GM12891 (cell line): Measurements from ENCODE around the gene ARSJ.

Experiments used
- DNase-seq: peaks from one replicate; pipeline ENCODE4 v3.0.0; 2011; ENCODE audit warnings: low spot score; ENCODE audit not compliant: insufficient read length
- FAIRE-seq: peaks from 2 replicates; lab custom pipeline; 2011; peaks lifted over from hg19 to GRCh38; lab: Jason Lieb, UNC
- PAX5 ChIP-seq: IDR thresholded peaks from 2 replicates; pipeline ENCODE4 v1.6.1; 2011; ENCODE audit warnings: low read length, moderate library complexity, mild to moderate bottlenecking; ENCODE audit not compliant: insufficient read depth, severe bottlenecking
- POLR2A ChIP-seq: IDR thresholded peaks from 2 replicates; pipeline ENCODE4 v1.6.1; 2011; ENCODE audit warnings: low read depth, low read length, control low read depth
- POLR2AphosphoS5 ChIP-seq: IDR thresholded peaks from 2 replicates; pipeline ENCODE4 v1.6.1; 2011; ENCODE audit warnings: low read depth, low read length, control low read depth
- POU2F2 ChIP-seq: IDR thresholded peaks from 2 replicates; pipeline ENCODE4 v1.6.1; 2011; ENCODE audit warnings: low read depth, mild to moderate bottlenecking, control low read depth, low read length, moderate library complexity
- SPI1 ChIP-seq: IDR thresholded peaks from 2 replicates; pipeline ENCODE4 v1.6.1; 2011; ENCODE audit warnings: low read depth, low read length, control low read depth
- TAF1 ChIP-seq: IDR thresholded peaks from 2 replicates; pipeline ENCODE4 v1.6.1; 2011; ENCODE audit warnings: low read depth, low read length, control low read depth

Gene ARSJ

DNA sequence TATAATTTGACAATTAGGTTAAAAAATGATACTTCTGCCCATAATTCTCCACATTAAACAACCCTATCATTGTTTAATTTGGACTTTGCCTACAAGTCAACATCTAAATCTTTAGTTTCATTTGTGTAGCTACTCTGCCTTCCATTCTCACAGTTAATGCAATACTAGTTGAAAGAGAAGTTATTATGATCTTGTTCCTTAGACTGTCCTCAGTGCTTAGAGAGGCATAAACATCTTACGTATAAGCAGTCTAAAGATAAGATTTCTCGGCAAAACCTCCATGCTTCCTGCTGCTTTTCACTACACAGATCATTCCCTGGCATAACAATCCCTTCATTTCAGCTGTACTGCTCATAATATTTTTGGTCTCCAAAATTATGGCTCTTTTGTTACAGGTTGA, 112.8 kb downstream of the ARSJ start:
- no peak for TF ChIP-seq TAF1
- no peak for TF ChIP-seq POU2F2
- no peak for TF ChIP-seq SPI1
- TF ChIP-seq POLR2AphosphoS5, result no peak
- TF ChIP-seq POLR2A, result no peak
- TF ChIP-seq PAX5, result no peak
- DNase-seq (no peak), FAIRE-seq (no peak)

DNA sequence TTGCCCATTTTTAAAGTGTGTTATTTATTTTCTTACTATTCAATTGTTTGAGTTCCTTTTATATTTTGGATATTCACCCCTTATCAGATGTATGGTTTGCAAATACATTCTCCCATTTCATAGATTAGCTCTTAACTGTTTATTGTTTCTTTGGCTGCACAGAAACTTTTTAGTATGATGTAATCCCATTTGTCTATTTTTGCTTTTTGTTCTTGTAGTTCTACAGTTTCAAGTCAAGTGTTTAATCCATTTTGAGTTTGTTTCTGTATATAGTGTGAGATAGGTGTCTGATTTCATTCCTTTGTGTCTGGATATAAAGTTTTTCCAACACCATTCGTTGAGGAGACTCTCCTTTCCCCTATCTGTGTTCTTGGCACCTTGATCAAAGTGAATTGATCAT, 120.5 kb downstream of the ARSJ start:
- FAIRE-seq (no peak), DNase-seq (no peak)
- TF ChIP-seq POLR2A (no peak), TAF1 (no peak), SPI1 (no peak), POLR2AphosphoS5 (no peak), PAX5 (no peak), POU2F2 (no peak)

DNA sequence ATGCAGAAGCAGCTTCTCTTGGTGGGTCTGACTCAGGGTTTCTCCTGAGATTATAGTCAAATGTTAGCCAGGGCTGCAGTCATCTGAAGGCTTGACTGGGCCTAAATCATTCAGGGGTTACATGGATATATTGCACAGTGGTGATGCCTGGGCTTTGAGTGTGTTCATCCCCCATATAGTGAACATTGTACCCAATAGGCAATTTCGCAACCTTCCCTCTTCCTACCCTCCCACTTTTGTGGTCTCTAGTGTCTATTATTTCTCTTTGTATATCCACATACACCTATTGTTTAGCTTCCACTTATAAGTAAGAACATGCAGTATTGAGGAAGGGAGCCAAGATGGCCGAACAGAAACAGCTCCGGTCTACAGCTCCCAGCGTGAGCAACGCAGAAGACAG, 127.6 kb downstream of the ARSJ start:
- no peak for DNase-seq
- FAIRE-seq, result no peak
- TF ChIP-seq PAX5 (no peak), POU2F2 (no peak), TAF1 (no peak), SPI1 (no peak), POLR2AphosphoS5 (no peak), POLR2A (no peak)
